ENCODE results near the gene ATP13A4. TPM values are rescaled to one million over a fixed set of nuclear protein-coding genes. Genes with fewer than 3 reads are reported as not detected.

The ATP13A4 gene
- total and polyA plus RNA-seq, 2 of the 4 experiments (the other 2 are of a cell fraction): under 0.01 TPM; not detected in 1

GRCh38 chr3:193563426-193563825 is 8.7 kb upstream of the ATP13A4 start:
- Histone ChIP-seq H3K9me3 (ENCODE audit: control insufficient read depth, insufficient read depth, low read length) (no peaks in the 10 kb centered on the region), H3K18ac (ENCODE audit: low read depth, low read length) (no peak overlapping the region), H2BK15ac (ENCODE audit: low read depth, low read length) (no peak overlapping the region), H3K4ac (ENCODE audit: low read depth, low read length) (no peak overlapping the region), H3K56ac (ENCODE audit: extremely low read depth, insufficient read depth, low read length) (no peak overlapping the region), H2AK9ac (replicated peaks; ENCODE audit: low read depth, low read length, poor library complexity) (no peak overlapping the region), H3K27ac (ENCODE audit: insufficient read depth, low read length) (no peak overlapping the region), H3K9ac (ENCODE audit: low read depth, low read length) (no peak overlapping the region), H2AFZ (replicated peaks; ENCODE audit: low read length, poor library complexity) (no peak overlapping the region), H3K14ac (replicated peaks; ENCODE audit: low read depth, low read length) (no peak overlapping the region), H3K4me1 (ENCODE audit: control insufficient read depth, insufficient read depth, low read length) (no peaks in the 10 kb centered on the region), H4K8ac (ENCODE audit: low read depth in 2 of 2, low read length in 2 of 2) (no peak overlapping the region), H4K91ac (ENCODE audit: insufficient read depth, low read depth, low read length) (no peak overlapping the region), H2BK120ac (ENCODE audit: low read depth, low read length) (no peak overlapping the region), H2BK20ac (ENCODE audit: low read depth, low read length) (no peak overlapping the region), H2AK5ac (ENCODE audit: low read depth, low read length) (no peak overlapping the region), H3K27me3 (ENCODE audit: control insufficient read depth, insufficient read depth, low read length) (0 out of 2 replicates have a peak, but pooled peaks cover 2% of the 10 kb centered on the region), H2BK5ac (ENCODE audit: low read depth, low read length, poor library complexity, severe bottlenecking) (no peak overlapping the region), H3K79me1 (ENCODE audit: low read depth in 1 of 2, low read length in 2 of 2) (no peaks in the 10 kb centered on the region), H4K5ac (ENCODE audit: low read depth, low read length) (no peak overlapping the region), H3K4me3 (ENCODE audit: insufficient read depth, low read depth, low read length) (no peak overlapping the region), H3K9me1 (ENCODE audit: insufficient read depth, low read length) (no peaks in the 10 kb centered on the region), H3K23ac (ENCODE audit: low read depth, low read length) (no peak overlapping the region), H3K36me3 (ENCODE audit: control insufficient read depth, insufficient read depth, low read length) (no peaks in the 10 kb centered on the region), H4K20me1 (ENCODE audit: insufficient read depth, low read length) (no peaks in the 10 kb centered on the region), H3K4me2 (ENCODE audit: low read depth, low read length) (no peak overlapping the region)
- intact Hi-C loops (cut with micrococcal nuclease): no loop called here
- POLR2A ChIA-PET (ENCODE audit: unreplicated experiment): no interaction called here
- ATAC-seq (ENCODE audit: low read depth) (no peak), DNase-seq (no peak)
- WGBS, 2 experiments (ENCODE audit: extremely low coverage in 2 of 2, insufficient read length in 1 of 2): no CpG with 5 or more reads among the region's 3 CpGs
- dilution Hi-C loops (cut with HindIII; ENCODE audit: low sequenced_read_pairs, unreplicated experiment): no loop called here
- TF ChIP-seq, protein P1, sequence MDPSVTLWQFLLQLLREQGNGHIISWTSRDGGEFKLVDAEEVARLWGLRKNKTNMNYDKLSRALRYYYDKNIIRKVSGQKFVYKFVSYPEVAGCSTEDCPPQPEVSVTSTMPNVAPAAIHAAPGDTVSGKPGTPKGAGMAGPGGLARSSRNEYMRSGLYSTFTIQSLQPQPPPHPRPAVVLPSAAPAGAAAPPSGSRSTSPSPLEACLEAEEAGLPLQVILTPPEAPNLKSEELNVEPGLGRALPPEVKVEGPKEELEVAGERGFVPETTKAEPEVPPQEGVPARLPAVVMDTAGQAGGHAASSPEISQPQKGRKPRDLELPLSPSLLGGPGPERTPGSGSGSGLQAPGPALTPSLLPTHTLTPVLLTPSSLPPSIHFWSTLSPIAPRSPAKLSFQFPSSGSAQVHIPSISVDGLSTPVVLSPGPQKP (IDR thresholded peaks at IDR 0.05; ENCODE audit: borderline replicate concordance, low read depth, low read length): no peak
- TF ChIP-seq CHD1 (IDR thresholded peaks at IDR 0.05; ENCODE audit: low read depth, low read length): no peak
- TF ChIP-seq MXI1 (IDR thresholded peaks at IDR 0.05; ENCODE audit: borderline replicate concordance, low read depth, low read length): no peak
- no peak for TF ChIP-seq MAFK (IDR thresholded peaks at IDR 0.05; ENCODE audit: low read depth, low read length)
- TF ChIP-seq MAZ (IDR thresholded peaks at IDR 0.05; ENCODE audit: borderline replicate concordance, low read depth, low read length): no peak
- no peak for TF ChIP-seq RAD21 (IDR thresholded peaks at IDR 0.05; ENCODE audit: low read length)
- TF ChIP-seq RCOR1 (IDR thresholded peaks at IDR 0.05; ENCODE audit: insufficient replicate concordance, low read length): no peak
- TF ChIP-seq FOS (IDR thresholded peaks at IDR 0.05; ENCODE audit: low read depth, low read length): no peak
- TF ChIP-seq CEBPB (IDR thresholded peaks at IDR 0.05; ENCODE audit: low read depth, low read length): no peak
- TF ChIP-seq BHLHE40 (IDR thresholded peaks at IDR 0.05; ENCODE audit: low read depth, low read length): no peak
- CTCF ChIA-PET: no interaction called here
- BruUV-seq (replicated peaks): no TSS peak
- in situ Hi-C loops (cut with MboI; ENCODE audit: low sequenced_read_pairs): no loop called here

All from IMR-90 (cell line).